Loucy (cell line): Measurements from ENCODE around the gene KCNMB2.

Experiments used
- H2AFZ ChIP-seq: fragments of 200-600 bp; sonication (generic); 2 replicates; pipeline ENCODE4 v1.6.0; 2016; ENCODE audit warnings: antibody characterized with exemption, mild to moderate bottlenecking, low read length, moderate library complexity
- H3F3A ChIP-seq: fragments of 200-600 bp; 2 replicates; pipeline ENCODE4 v1.6.0; 2016; ENCODE audit warnings: antibody characterized with exemption, low read depth, mild to moderate bottlenecking
- H3K27me3 ChIP-seq: fragments of 200-600 bp; sonication (generic); 2 replicates; pipeline ENCODE4 v1.6.1; 2014; ENCODE audit warnings: low read length, mild to moderate bottlenecking; ENCODE audit not compliant: insufficient read depth, poor library complexity, severe bottlenecking
- H3K36me3 ChIP-seq: fragments of 200-600 bp; sonication (generic); 2 replicates; pipeline ENCODE4 v1.6.1; 2016; ENCODE audit warnings: low read length; ENCODE audit not compliant: insufficient read depth
- H3K4me1 ChIP-seq: fragments of 200-600 bp; sonication (generic); 2 replicates; pipeline ENCODE4 v1.5.1; 2014; ENCODE audit warnings: low read length, mild to moderate bottlenecking; ENCODE audit not compliant: insufficient read depth, poor library complexity, severe bottlenecking
- H3K4me2 ChIP-seq: fragments of 200-600 bp; sonication (generic); 2 replicates; pipeline ENCODE4 v1.6.0; 2014; ENCODE audit warnings: antibody characterized with exemption, low read length, low read depth, mild to moderate bottlenecking; ENCODE audit not compliant: poor library complexity, severe bottlenecking
- H3K4me3 ChIP-seq: fragments of 200-600 bp; sonication (generic); 2 replicates; pipeline ENCODE4 v1.5.1; 2014; ENCODE audit warnings: low read length, mild to moderate bottlenecking, mixed read lengths; ENCODE audit not compliant: poor library complexity, severe bottlenecking
- H3K79me2 ChIP-seq: fragments of 200-600 bp; sonication (generic); 2 replicates; pipeline ENCODE4 v1.6.1; 2014; ENCODE audit warnings: low read length; ENCODE audit not compliant: insufficient read depth
- H3K9ac ChIP-seq: fragments of 200-600 bp; sonication (generic); 2 replicates; pipeline ENCODE4 v1.6.0; 2014; ENCODE audit warnings: mild to moderate bottlenecking, low read depth, low read length, moderate library complexity; ENCODE audit not compliant: poor library complexity, severe bottlenecking
- H3K9me2 ChIP-seq: fragments of 200-600 bp; sonication (generic); replicated peaks from 2 replicates; pipeline ENCODE4 v1.6.1; 2016; ENCODE audit warnings: low read depth, low read length, mixed read lengths
- H3K9me3 ChIP-seq: fragments of 200-600 bp; sonication (generic); 2 replicates; pipeline ENCODE4 v1.6.1; 2014; ENCODE audit warnings: mild to moderate bottlenecking, antibody characterized with exemption, low read length, low read depth; ENCODE audit not compliant: insufficient read depth
- H4K20me1 ChIP-seq: fragments of 200-600 bp; sonication (generic); 2 replicates; pipeline ENCODE4 v1.6.0; 2014; ENCODE audit warnings: antibody characterized with exemption, low read length, mild to moderate bottlenecking; ENCODE audit not compliant: insufficient read depth, poor library complexity, severe bottlenecking
- CTCF ChIP-seq: fragments of 200-600 bp; sonication (generic); conservative IDR thresholded peaks from 2 replicates; pipeline ENCODE4 v1.5.1; 2014; ENCODE audit warnings: mild to moderate bottlenecking, antibody characterized with exemption, low read length
- EZH2phosphoT487 ChIP-seq: fragments of 200-600 bp; IDR thresholded peaks from 2 replicates; pipeline ENCODE4 v1.6.1; 2018; ENCODE audit warnings: antibody characterized with exemption, mild to moderate bottlenecking, moderate library complexity, borderline replicate concordance

The KCNMB2 gene

GRCh38 chr3:178732824-178733223 is 196.6 kb downstream of the KCNMB2 start:
- no peak overlapping the region for H3K9ac ChIP-seq
- no peaks in the 10 kb centered on the region for H3K9me3 ChIP-seq
- H3K79me2 ChIP-seq: no peaks in the 10 kb centered on the region
- H3F3A ChIP-seq: no peaks in the 10 kb centered on the region
- H2AFZ ChIP-seq: no peak overlapping the region
- H3K4me3 ChIP-seq: no peak overlapping the region
- H3K36me3 ChIP-seq: no peaks in the 10 kb centered on the region
- H3K27me3 ChIP-seq: no peaks in the 10 kb centered on the region
- no peak overlapping the region for H3K4me2 ChIP-seq
- H3K4me1 ChIP-seq: no peaks in the 10 kb centered on the region
- no peaks in the 10 kb centered on the region for H4K20me1 ChIP-seq
- no peaks in the 10 kb centered on the region for H3K9me2 ChIP-seq
- TF ChIP-seq EZH2phosphoT487 (no peak), CTCF (no peak)

- H3F3A ChIP-seq: no peaks in the 10 kb centered on the region
- no peaks in the 10 kb centered on the region for H3K9me3 ChIP-seq
- H4K20me1 ChIP-seq: no peaks in the 10 kb centered on the region
- H3K9me2 ChIP-seq: no peaks in the 10 kb centered on the region
- no peak overlapping the region for H3K9ac ChIP-seq
- H3K4me1 ChIP-seq: no peaks in the 10 kb centered on the region
- H2AFZ ChIP-seq: no peak overlapping the region
- no peaks in the 10 kb centered on the region for H3K27me3 ChIP-seq
- H3K79me2 ChIP-seq: no peaks in the 10 kb centered on the region
- H3K36me3 ChIP-seq: no peaks in the 10 kb centered on the region
- TF ChIP-seq CTCF (no peak), EZH2phosphoT487 (no peak)
- H3K4me2 ChIP-seq: no peak overlapping the region
- H3K4me3 ChIP-seq: no peak overlapping the region
Observed at GRCh38 chr3:178735032-178735674, 198.9 kb downstream of the KCNMB2 start.

GRCh38 chr3:178736300-178736699 is 200.1 kb downstream of the KCNMB2 start:
- Histone ChIP-seq H3K4me1 (no peaks in the 10 kb centered on the region), H3K4me3 (no peak overlapping the region), H3F3A (no peaks in the 10 kb centered on the region), H3K9me2 (no peaks in the 10 kb centered on the region), H3K9ac (no peak overlapping the region), H3K79me2 (no peaks in the 10 kb centered on the region), H3K4me2 (no peak overlapping the region), H3K36me3 (no peaks in the 10 kb centered on the region), H3K9me3 (no peaks in the 10 kb centered on the region), H4K20me1 (no peaks in the 10 kb centered on the region), H2AFZ (no peak overlapping the region), H3K27me3 (no peaks in the 10 kb centered on the region)
- TF ChIP-seq CTCF (no peak), EZH2phosphoT487 (no peak)
